Epithelial cell of prostate (primary cell): ENCODE measurements around the gene FRS2.

Source experiments
- DNase-seq: peaks from one replicate; pipeline ENCODE4 v3.0.0-alpha.2; 2011; ENCODE audit warnings: low read depth, low spot score
- H3K27ac ChIP-seq: fragments of 450-650 bp; 2 replicates; pipeline ENCODE4 v1.5.1; 2017; ENCODE audit warnings: mild to moderate bottlenecking

Gene FRS2

DNA sequence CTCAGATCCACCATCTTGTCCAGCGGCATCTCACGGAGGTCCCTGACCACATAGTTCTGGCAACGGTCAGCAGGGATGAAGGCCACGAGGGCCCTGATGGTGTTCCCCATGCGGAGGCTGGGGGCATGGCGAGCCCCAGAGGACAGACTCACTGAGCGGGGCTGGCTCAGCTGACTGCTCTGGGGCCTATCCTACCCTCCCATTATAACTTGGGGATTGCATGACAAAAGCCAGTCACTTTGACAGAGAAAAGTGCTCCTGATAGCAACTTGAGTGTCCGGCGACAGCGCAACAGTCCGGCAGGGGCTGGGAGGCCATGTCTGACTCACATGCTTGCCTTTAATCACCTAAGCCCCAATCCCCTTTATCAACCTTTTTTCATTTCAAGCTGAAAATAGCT lies 140.5 kb downstream of the FRS2 start, which contains the start of gene LRRC10:
Gene LRRC10, minus strand, starts transcription at position 179 of the 400 bp plus-strand sequence. Its CDS starts 69 bp downstream, at position 110.
- H3K27ac ChIP-seq: no peak within 1 kb of the TSS
- DNase-seq: no peak

DNA sequence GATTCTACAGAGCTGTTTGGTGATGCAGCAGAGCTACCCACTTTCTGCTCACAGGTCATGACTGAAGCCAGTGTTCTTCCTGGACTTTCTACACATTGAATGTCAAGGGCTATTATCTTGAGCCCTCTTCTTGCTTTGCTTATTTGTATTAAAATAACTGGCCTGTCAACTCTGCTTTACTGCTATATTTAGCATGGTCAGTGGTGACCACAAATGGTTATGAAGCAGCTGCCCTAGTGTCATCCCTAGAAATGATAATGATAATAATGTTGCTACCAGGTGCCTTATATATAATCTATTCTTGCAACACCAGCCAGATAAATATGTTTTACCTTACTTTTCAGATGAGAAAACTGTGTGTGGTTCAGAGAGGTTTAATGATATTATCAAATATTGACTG lies 143.2 kb downstream of the FRS2 start:
- no peak overlapping the region for H3K27ac ChIP-seq
- no peak for DNase-seq

DNA sequence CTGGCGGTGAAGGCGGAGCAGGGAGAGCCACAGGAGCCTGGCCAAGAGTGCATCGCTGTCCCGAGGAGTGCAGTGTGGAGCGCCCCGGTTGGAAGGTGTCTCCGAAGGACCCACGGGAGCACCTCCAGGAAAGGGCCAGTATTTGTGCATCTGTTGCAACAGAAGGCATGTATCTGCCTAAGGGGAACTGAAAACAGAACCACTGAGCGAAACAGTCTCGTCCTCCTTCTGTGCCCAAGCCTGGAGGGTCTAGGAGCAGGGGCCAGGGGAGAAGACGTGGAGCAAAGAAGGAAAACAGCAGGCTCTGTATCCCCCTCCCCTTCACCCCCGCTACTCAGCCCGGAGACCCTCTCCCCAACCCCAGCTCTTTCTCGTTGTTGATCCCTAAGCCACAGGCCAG lies 145.8 kb downstream of the FRS2 start:
- no peak overlapping the region for H3K27ac ChIP-seq
- no peak for DNase-seq

DNA sequence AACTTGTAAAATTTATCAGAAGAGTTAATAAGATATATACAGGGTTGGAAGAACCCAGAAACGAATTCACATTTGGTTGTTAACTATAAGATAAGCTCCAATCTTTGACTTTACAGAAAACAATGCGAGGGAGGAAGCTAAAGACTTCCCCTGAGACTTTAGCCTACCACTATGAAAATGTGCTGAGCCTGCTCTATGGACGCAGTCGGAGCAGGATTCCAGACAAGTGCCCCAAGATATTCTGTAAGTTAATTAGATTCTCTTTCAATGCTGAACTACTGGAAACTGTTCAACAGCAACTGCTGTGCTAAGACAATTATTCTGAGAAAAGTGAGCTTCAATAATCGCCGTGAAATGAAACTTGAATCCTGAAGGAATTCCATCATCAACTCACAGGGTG lies 148.9 kb downstream of the FRS2 start:
- no peak overlapping the region for H3K27ac ChIP-seq
- no peak for DNase-seq

DNA sequence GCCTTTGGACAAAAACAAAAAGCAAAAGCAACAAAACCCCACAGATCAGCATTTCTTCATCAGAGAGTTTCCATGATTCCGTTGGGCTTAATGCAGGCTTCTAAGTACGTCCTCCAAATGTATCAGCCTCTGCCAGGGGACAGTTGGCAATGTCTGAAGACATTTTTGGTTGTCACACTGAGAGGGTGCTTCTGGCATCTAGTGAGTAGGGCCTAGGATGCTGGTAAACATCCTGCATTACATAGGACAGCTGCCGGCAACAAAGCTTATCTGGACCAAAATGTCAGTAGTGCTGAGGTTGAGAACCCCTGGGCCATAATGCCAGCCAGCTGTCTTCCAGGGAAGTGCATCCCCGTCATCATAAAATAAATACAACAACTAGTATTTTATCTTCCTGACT lies 149.9 kb downstream of the FRS2 start:
- no peak overlapping the region for H3K27ac ChIP-seq
- DNase-seq: no peak

DNA sequence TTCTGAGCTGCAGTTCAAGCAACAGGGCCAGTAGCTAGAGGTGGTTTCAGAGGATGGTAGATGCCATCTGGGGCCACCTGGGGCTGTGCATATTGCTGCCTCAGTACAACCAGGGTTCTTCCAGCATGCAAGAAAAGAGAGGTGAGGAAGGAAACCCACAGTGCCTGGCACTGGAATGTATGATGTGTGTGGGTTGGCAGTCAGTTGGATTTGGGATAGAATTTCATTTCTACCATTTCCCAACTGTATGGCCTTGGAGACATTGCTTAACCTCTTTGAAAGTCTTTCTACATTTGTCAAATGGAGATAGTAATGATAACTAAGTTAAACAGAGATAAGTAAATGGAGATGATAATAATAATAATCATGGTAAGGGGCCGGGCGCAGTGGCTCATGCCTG lies 150.7 kb downstream of the FRS2 start:
- no peak overlapping the region for H3K27ac ChIP-seq
- no peak for DNase-seq

DNA sequence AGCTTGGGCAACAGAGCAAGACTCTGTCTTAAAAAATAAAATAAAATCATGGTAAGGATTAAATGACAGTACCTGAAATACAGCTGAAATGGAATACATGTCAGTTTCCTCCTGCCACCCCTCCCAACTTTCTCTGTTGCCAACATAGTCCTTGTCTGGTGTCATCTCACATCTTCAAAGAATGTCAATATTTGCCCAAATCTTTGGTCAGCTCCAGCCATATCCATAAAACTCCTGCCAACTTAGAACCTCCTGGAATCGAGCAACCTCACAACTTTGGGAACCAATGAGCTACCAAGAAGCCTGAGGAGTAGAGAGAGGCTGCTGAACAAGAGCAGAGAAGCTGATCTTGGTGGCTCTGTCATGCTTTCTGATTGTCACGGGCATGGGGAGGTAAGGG lies 151.4 kb downstream of the FRS2 start:
- DNase-seq: no peak
- no peak overlapping the region for H3K27ac ChIP-seq

DNA sequence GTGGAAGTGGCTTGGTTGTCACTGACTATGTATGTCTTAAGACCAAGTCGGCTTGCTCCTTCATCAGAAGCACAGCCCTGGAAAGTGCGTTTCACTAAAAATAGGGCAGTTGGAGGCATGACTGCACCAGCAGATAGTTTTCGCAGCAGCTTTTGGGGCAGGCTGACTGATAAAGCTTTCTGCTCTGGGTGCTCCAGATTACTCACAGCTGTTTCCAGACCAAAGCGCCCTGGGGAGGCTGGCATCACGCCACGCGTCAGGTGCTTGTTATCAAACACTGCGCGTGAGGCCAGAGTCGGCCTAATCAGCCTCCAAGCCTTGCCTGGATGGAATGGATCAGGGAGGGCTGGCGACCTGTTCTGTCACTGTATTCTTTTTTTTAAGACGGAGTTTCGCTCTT lies 153.8 kb downstream of the FRS2 start:
- H3K27ac ChIP-seq: no peak overlapping the region
- DNase-seq: no peak

DNA sequence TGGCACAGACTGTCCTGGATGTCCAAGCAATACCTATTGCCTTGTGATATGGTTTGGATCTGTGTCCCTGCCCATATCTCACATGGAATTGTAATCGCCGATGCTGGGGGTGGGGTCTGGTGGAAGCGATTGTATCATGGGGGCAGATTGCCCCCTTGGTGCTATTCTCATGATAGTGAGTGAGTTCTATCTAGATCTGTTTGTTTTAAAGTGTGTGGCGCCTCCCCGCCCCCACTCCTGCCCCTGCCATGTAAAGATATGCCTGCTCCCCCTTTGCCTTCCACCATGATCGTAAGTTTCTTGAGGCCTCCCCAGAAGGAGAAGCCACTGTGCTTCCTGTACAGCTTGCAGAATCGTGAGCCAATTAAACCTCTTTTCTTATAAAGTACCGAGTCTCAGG lies 157.3 kb downstream of the FRS2 start:
- H3K27ac ChIP-seq: no peak overlapping the region
- no peak for DNase-seq
